H9 (cell line): Measurements from ENCODE around the gene MZT2A. TPM values are rescaled to one million over a fixed set of nuclear protein-coding genes. Genes with fewer than 3 reads are reported as not detected.
"Not testable (repeated sequence)": the region's sequence is repeated elsewhere in the genome, so short reads cannot be mapped to it uniquely, and the experiment has no call there.

Experiments used
- DNase-seq: peaks from one replicate; pipeline ENCODE4 v3.0.0-alpha.2; 2017
- H2AFZ ChIP-seq: one replicate; pipeline ENCODE4 v1.6.1; 2013; ENCODE audit warnings: mild to moderate bottlenecking, low read length, control low read depth, moderate library complexity
- H2AK5ac ChIP-seq: 2 replicates; pipeline ENCODE4 v1.6.1; 2013; ENCODE audit warnings: low read length, control low read depth, mixed read lengths; ENCODE audit not compliant: insufficient read length
- H2BK120ac ChIP-seq: one replicate; pipeline ENCODE4 v1.6.1; 2013; ENCODE audit warnings: low read depth, mild to moderate bottlenecking, low read length, control low read depth, inconsistent platforms; ENCODE audit not compliant: poor library complexity, severe bottlenecking
- H2BK12ac ChIP-seq: 2 replicates; pipeline ENCODE4 v1.6.1; 2013; ENCODE audit warnings: low read length, control low read depth, mixed read lengths, low read depth; ENCODE audit not compliant: insufficient read length
- H2BK15ac ChIP-seq: 2 replicates; pipeline ENCODE4 v1.6.1; 2013; ENCODE audit warnings: low read depth, low read length, control low read depth
- H2BK20ac ChIP-seq: one replicate; pipeline ENCODE4 v1.6.1; 2013; ENCODE audit warnings: low read depth, mild to moderate bottlenecking, low read length, control low read depth, inconsistent platforms; ENCODE audit not compliant: poor library complexity, severe bottlenecking
- H2BK5ac ChIP-seq: 2 replicates; pipeline ENCODE4 v1.6.1; 2013; ENCODE audit warnings: low read length, control low read depth, mixed read lengths; ENCODE audit not compliant: insufficient read length
- H3K14ac ChIP-seq: 2 replicates; pipeline ENCODE4 v1.6.1; 2013; ENCODE audit warnings: low read length, control low read depth; ENCODE audit not compliant: insufficient read depth
- H3K18ac ChIP-seq: 2 replicates; pipeline ENCODE4 v1.6.1; 2013; ENCODE audit warnings: low read depth, mild to moderate bottlenecking, mixed read lengths, low read length, control low read depth; ENCODE audit not compliant: insufficient read length
- H3K23ac ChIP-seq: 2 replicates; pipeline ENCODE4 v1.6.1; 2013; ENCODE audit warnings: low read length, control low read depth, mixed read lengths, low read depth; ENCODE audit not compliant: insufficient read length
- H3K23me2 ChIP-seq: 2 replicates; pipeline ENCODE4 v1.6.1; 2013; ENCODE audit warnings: low read depth, mild to moderate bottlenecking, mixed read lengths, low read length, control low read depth; ENCODE audit not compliant: insufficient read length, poor library complexity, severe bottlenecking
- H3K27ac ChIP-seq: 2 replicates; pipeline ENCODE4 v1.5.1; 2013; ENCODE audit warnings: low read length, control low read depth, mixed read lengths, low read depth; ENCODE audit not compliant: insufficient read length
- H3K27me3 ChIP-seq: 2 replicates; pipeline ENCODE4 v1.6.1; 2013; ENCODE audit warnings: low read length, control low read depth, inconsistent platforms; ENCODE audit not compliant: insufficient read depth
- H3K4ac ChIP-seq: 2 replicates; pipeline ENCODE4 v1.6.1; 2013; ENCODE audit warnings: low read depth, mild to moderate bottlenecking, control low read depth, inconsistent platforms, low read length, moderate library complexity
- H3K4me1 ChIP-seq: 2 replicates; pipeline ENCODE4 v1.6.1; 2013; ENCODE audit warnings: low read length, control low read depth, inconsistent platforms; ENCODE audit not compliant: insufficient read depth
- H3K4me2 ChIP-seq: 2 replicates; pipeline ENCODE4 v1.6.1; 2013; ENCODE audit warnings: low read length, control low read depth, mixed read lengths; ENCODE audit not compliant: insufficient read length, insufficient read depth
- H3K56ac ChIP-seq: 2 replicates; pipeline ENCODE4 v1.6.1; 2013; ENCODE audit warnings: low read depth, mild to moderate bottlenecking, mixed read lengths, low read length, control low read depth; ENCODE audit not compliant: insufficient read length
- H3K79me1 ChIP-seq: 2 replicates; pipeline ENCODE4 v1.6.1; 2013; ENCODE audit warnings: low read depth, mild to moderate bottlenecking, moderate library complexity, low read length, control low read depth, inconsistent platforms; ENCODE audit not compliant: insufficient read depth, poor library complexity, severe bottlenecking
- H3K79me2 ChIP-seq: 2 replicates; pipeline ENCODE4 v1.6.1; 2013; ENCODE audit warnings: low read length, control low read depth, inconsistent platforms; ENCODE audit not compliant: insufficient read depth
- H3K9ac ChIP-seq: 2 replicates; pipeline ENCODE4 v1.6.1; 2013; ENCODE audit warnings: low read length, control low read depth, mixed read lengths; ENCODE audit not compliant: insufficient read length; ENCODE audit errors: extremely low read depth
- H3K9me3 ChIP-seq: one replicate; pipeline ENCODE4 v1.6.1; 2013; ENCODE audit warnings: low read depth, low read length, inconsistent platforms; ENCODE audit not compliant: control insufficient read depth
- H3T11ph ChIP-seq: one replicate; pipeline ENCODE4 v1.6.1; 2013; ENCODE audit warnings: mild to moderate bottlenecking, low read length, control low read depth, inconsistent platforms
- H4K20me1 ChIP-seq: one replicate; pipeline ENCODE4 v1.6.1; 2013; ENCODE audit not compliant: control insufficient read depth, insufficient read length, insufficient read depth
- H4K5ac ChIP-seq: 2 replicates; pipeline ENCODE4 v1.6.1; 2013; ENCODE audit warnings: low read depth, mild to moderate bottlenecking, mixed read lengths, low read length, control low read depth; ENCODE audit not compliant: insufficient read length
- H4K8ac ChIP-seq: replicated peaks from 2 replicates; pipeline ENCODE4 v1.6.1; 2013; ENCODE audit warnings: low read length, control low read depth, mixed read lengths, low read depth; ENCODE audit not compliant: insufficient read length
- H4K91ac ChIP-seq: 2 replicates; pipeline ENCODE4 v1.6.1; 2013; ENCODE audit warnings: low read depth, mild to moderate bottlenecking, moderate library complexity, mixed read lengths, low read length, control low read depth; ENCODE audit not compliant: insufficient read length
- H3K27ac Mint-ChIP-seq, 3 experiments: 2 replicates in 2 of 3; 3 replicates in 1 of 3; pipeline ENCODE4 v1.8.0; 2020 to 2021; ENCODE audit warnings: mixed read lengths in 3 of 3, mild to moderate bottlenecking in 1 of 3, moderate library complexity in 1 of 3
- H3K27me3 Mint-ChIP-seq: 2 replicates; pipeline ENCODE4 v1.8.0; 2021; ENCODE audit warnings: low read depth, mild to moderate bottlenecking, moderate library complexity, mixed read lengths
- H3K36me3 Mint-ChIP-seq, 3 experiments: 2 replicates in 2 of 3; 3 replicates in 1 of 3; pipeline ENCODE4 v1.8.0; 2020 to 2021; ENCODE audit warnings: low read depth in 3 of 3, mixed read lengths in 3 of 3; ENCODE audit not compliant: insufficient read depth in 1 of 3
- H3K4me1 Mint-ChIP-seq, 2 experiments: 2 replicates each; pipeline ENCODE4 v1.8.0; 2020; ENCODE audit warnings: mixed read lengths in 2 of 2
- H3K4me3 Mint-ChIP-seq, 2 experiments: 2 replicates in 1 of 2; 3 replicates in 1 of 2; pipeline ENCODE4 v1.8.0; 2020 to 2021; ENCODE audit warnings: mild to moderate bottlenecking in 2 of 2, mixed read lengths in 2 of 2, moderate library complexity in 1 of 2
- H3K9me3 Mint-ChIP-seq, 2 experiments: 2 replicates in 1 of 2; 3 replicates in 1 of 2; pipeline ENCODE4 v1.8.0; 2020; ENCODE audit warnings: mild to moderate bottlenecking in 2 of 2, mixed read lengths in 2 of 2, moderate library complexity in 1 of 2
- WGBS: extraction: QIAGEN DNeasy Blood & Tissue Kit; methylation state at CpG from one replicate; pipeline ENCODE4 v1.1.7; 2013; ENCODE audit warnings: missing lambda C conversion rate, low lambda C conversion rate, mixed read lengths; ENCODE audit not compliant: insufficient read length; ENCODE audit errors: extremely low coverage; 5-methylcytosine and 5-hydroxymethylcytosine counted together
- total RNA-seq: library from RNA; stranded (reverse); gene quantifications from 2 replicates; pipeline ENCODE4 v1.2.1, GENCODE V29; 2021

Gene MZT2A
- total RNA-seq, 1 experiment from 2014 or later = 127 TPM

- H4K91ac ChIP-seq, H3K9me3 Mint-ChIP-seq, H4K5ac ChIP-seq, H3K23me2 ChIP-seq, H2AFZ ChIP-seq, H2BK5ac ChIP-seq, H3K4me1 Mint-ChIP-seq, H3K4ac ChIP-seq, H4K20me1 ChIP-seq, H4K8ac ChIP-seq, H3K4me2 ChIP-seq, H3K14ac ChIP-seq, DNase-seq, H3K27ac ChIP-seq, H3K27me3 Mint-ChIP-seq, H2BK120ac ChIP-seq, H3K79me1 ChIP-seq, H3T11ph ChIP-seq, H3K9me3 ChIP-seq, H3K27ac Mint-ChIP-seq, H3K4me1 ChIP-seq, H2BK15ac ChIP-seq, H3K23ac ChIP-seq, H3K4me3 Mint-ChIP-seq, H3K9ac ChIP-seq, H2BK12ac ChIP-seq, H2AK5ac ChIP-seq, H3K79me2 ChIP-seq, H3K56ac ChIP-seq, H2BK20ac ChIP-seq, H3K18ac ChIP-seq, H3K27me3 ChIP-seq: not testable (repeated sequence)
- peaks cover 25 to 84% (median 82%) of the 10 kb centered on the region in 3 experiments; a peak in 6 of 7 replicates for H3K36me3 Mint-ChIP-seq
- no CpG with 5 or more reads among the region's 4 CpGs for WGBS
These were observed 11.4 kb upstream of the MZT2A start for GRCh38 chr2:131503587-131503986.

GRCh38 chr2:131498321-131498973, 6.2 kb upstream of the MZT2A start:
- H4K8ac ChIP-seq, H4K20me1 ChIP-seq, H2AK5ac ChIP-seq, H3K9me3 ChIP-seq, H3K27me3 ChIP-seq, H3T11ph ChIP-seq, H3K4me1 ChIP-seq, H3K14ac ChIP-seq, H3K4me2 ChIP-seq, H3K23me2 ChIP-seq, H2BK20ac ChIP-seq, H3K23ac ChIP-seq, H3K27me3 Mint-ChIP-seq, H3K4me3 Mint-ChIP-seq, DNase-seq, H4K91ac ChIP-seq, H3K9ac ChIP-seq, H3K9me3 Mint-ChIP-seq, H3K27ac ChIP-seq, H3K56ac ChIP-seq, H2BK15ac ChIP-seq, H3K27ac Mint-ChIP-seq, H3K79me1 ChIP-seq, H3K18ac ChIP-seq, H2BK5ac ChIP-seq, H3K4me1 Mint-ChIP-seq, H2BK12ac ChIP-seq, H3K4ac ChIP-seq, H2AFZ ChIP-seq, H4K5ac ChIP-seq, H2BK120ac ChIP-seq: not testable (repeated sequence)
- peaks cover 16 to 50% (median 49%) of the 10 kb centered on the region in 3 experiments; a peak in 6 of 7 replicates for H3K36me3 Mint-ChIP-seq
- peaks cover 17% of the 10 kb centered on the region; the same call in 1 of the 2 replicates for H3K79me2 ChIP-seq
- WGBS = no CpG with 5 or more reads among the region's 8 CpGs
